ENCODE data around the gene ALG3. TPM values are rescaled to one million over a fixed set of nuclear protein-coding genes. Genes with fewer than 3 reads are reported as not detected.

Gene ALG3
- total RNA-seq, 1 donor from 2014 or later = 73.7 TPM

DNA sequence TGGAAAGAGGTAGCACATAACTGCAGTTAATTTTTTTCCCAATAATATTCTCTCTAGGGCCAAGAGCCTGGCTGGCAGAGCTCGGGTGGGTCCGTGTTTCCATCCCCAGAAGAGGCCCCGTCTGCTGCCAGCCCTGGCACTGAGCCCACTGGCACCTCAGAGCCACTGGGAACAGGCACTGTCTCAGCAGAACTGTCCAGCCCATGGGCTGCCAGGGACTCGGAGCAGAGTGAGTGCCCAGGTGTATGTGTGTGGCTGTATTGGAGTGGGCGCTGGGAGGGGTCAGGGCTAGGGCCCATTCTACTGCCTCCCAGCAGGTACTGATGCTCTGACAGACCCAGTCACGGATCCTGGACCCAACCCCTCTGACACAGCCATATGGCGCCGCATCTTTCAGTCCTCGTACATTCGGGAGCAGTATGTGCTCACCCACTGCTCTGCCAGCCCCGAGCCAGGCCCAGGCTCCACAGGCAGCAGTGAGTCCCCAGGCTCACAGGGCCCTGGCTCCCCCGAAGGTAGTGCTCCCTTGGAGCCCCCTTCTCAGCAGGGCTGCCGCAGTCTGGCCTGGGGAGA is 10.4 kb downstream of the ALG3 start:
- peaks cover 15% of the 10 kb centered on the region for H3K27me3 ChIP-seq (ENCODE audit: control insufficient read depth, insufficient read depth, low read length)
- H3K36me3 ChIP-seq (ENCODE audit: control insufficient read depth, insufficient read depth, low read length) = no peaks in the 10 kb centered on the region
- no peak for DNase-seq (ENCODE audit: low read depth)
- TF ChIP-seq, protein P1, sequence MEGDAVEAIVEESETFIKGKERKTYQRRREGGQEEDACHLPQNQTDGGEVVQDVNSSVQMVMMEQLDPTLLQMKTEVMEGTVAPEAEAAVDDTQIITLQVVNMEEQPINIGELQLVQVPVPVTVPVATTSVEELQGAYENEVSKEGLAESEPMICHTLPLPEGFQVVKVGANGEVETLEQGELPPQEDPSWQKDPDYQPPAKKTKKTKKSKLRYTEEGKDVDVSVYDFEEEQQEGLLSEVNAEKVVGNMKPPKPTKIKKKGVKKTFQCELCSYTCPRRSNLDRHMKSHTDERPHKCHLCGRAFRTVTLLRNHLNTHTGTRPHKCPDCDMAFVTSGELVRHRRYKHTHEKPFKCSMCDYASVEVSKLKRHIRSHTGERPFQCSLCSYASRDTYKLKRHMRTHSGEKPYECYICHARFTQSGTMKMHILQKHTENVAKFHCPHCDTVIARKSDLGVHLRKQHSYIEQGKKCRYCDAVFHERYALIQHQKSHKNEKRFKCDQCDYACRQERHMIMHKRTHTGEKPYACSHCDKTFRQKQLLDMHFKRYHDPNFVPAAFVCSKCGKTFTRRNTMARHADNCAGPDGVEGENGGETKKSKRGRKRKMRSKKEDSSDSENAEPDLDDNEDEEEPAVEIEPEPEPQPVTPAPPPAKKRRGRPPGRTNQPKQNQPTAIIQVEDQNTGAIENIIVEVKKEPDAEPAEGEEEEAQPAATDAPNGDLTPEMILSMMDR (IDR thresholded peaks at IDR 0.05; ENCODE audit: insufficient read depth, low read length, poor library complexity, severe bottlenecking) = no peak
- H3K4me3 ChIP-seq (ENCODE audit: low read depth, low read length) = no peak overlapping the region

DNA sequence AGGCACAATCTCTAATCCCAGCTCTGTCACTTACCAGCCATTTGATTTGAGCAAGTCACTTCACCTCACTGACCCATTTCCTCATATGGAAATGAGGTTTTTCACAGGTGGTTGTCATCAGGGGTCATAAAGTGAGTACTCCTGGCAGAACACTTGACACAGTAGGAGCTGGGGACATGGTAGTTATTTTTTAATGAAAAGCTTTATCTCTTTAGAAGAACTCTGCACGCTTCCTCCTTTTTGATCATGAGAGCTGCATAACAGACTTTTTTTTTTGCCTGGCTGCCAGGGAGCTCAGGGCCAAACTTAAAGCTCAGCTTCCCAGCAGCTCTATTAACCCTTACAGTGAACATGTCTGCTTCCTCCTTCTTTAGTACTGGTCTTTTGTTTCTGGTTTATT is 11.0 kb downstream of the ALG3 start:
- Histone ChIP-seq H3K27me3 (ENCODE audit: control insufficient read depth, insufficient read depth, low read length) (peaks cover 15% of the 10 kb centered on the region), H3K36me3 (ENCODE audit: control insufficient read depth, insufficient read depth, low read length) (no peaks in the 10 kb centered on the region), H3K4me3 (ENCODE audit: low read depth, low read length) (no peak overlapping the region)
- DNase-seq (ENCODE audit: low read depth) = no peak
- TF ChIP-seq, protein P1 (IDR thresholded peaks at IDR 0.05; ENCODE audit: insufficient read depth, low read length, poor library complexity, severe bottlenecking) = no peak

DNA sequence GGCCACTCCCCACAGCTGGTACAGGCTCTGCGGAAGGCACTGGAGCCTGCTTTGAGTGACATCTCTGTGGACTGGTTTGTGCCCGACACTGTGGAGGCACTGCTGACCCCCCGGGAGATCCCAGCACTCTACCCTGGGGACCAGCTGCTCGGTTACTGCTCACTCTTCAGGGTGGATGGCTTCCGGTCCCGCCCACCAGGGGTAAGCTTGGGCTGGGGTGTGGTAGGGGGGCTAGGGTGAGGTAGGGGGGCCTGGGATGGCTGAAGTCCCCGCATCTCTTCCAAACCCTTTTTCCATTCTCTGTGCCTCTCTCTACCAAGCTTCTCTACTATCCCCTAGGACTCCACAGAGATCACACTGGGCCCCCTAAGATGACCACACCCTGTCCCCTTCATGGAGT is 11.6 kb downstream of the ALG3 start:
- Histone ChIP-seq H3K36me3 (ENCODE audit: control insufficient read depth, insufficient read depth, low read length) (no peaks in the 10 kb centered on the region), H3K4me3 (ENCODE audit: low read depth, low read length) (no peak overlapping the region), H3K27me3 (ENCODE audit: control insufficient read depth, insufficient read depth, low read length) (peaks cover 19% of the 10 kb centered on the region)
- TF ChIP-seq, protein P1 (IDR thresholded peaks at IDR 0.05; ENCODE audit: insufficient read depth, low read length, poor library complexity, severe bottlenecking) = no peak
- no peak for DNase-seq (ENCODE audit: low read depth)

DNA sequence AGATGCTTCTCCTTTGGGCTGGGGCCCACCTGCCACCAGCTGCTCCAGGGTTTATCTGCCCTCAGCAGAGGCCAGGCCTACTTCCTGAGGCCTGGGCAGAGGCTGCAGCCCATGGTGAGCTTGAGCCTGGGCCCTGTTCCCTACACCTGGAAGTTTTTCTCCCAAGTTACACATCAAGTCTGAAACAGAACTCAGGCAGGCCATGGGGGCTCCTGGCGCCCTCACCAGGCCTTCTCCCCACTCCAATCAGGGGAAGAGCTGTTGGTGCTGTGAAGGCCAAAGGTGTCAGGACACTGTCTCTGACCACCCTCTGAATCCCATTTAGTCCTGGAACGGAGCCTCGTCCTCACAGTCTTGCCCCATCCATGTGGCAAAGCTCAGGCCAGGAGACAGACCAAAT is 12.1 kb downstream of the ALG3 start:
- TF ChIP-seq, protein P1 (IDR thresholded peaks at IDR 0.05; ENCODE audit: insufficient read depth, low read length, poor library complexity, severe bottlenecking) = no peak
- peaks cover 23% of the 10 kb centered on the region for H3K27me3 ChIP-seq (ENCODE audit: control insufficient read depth, insufficient read depth, low read length)
- no peaks in the 10 kb centered on the region for H3K36me3 ChIP-seq (ENCODE audit: control insufficient read depth, insufficient read depth, low read length)
- no peak overlapping the region for H3K4me3 ChIP-seq (ENCODE audit: low read depth, low read length)
- no peak for DNase-seq (ENCODE audit: low read depth)

DNA sequence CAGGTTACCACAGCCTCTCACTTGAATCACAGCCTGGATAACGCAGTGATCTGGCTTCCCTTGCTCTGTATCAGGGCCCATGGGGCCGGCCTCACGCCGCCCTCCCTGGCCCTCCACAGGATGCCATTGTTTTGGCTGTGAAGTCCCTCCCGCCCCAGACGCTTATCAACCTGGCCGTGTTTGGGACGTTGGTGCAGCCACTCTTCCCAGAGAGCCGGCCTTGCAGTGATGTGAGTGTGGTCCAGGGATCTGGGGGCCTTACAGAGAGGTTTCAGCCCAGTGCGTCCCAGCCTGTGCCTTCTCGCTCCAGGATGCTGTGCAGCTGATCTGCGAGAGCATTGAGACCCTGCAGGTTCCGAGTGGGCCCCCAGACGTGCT is 12.7 kb downstream of the ALG3 start:
- Histone ChIP-seq H3K36me3 (ENCODE audit: control insufficient read depth, insufficient read depth, low read length) (no peaks in the 10 kb centered on the region), H3K27me3 (ENCODE audit: control insufficient read depth, insufficient read depth, low read length) (peaks cover 24% of the 10 kb centered on the region), H3K4me3 (ENCODE audit: low read depth, low read length) (no peak overlapping the region)
- TF ChIP-seq, protein P1 (IDR thresholded peaks at IDR 0.05; ENCODE audit: insufficient read depth, low read length, poor library complexity, severe bottlenecking) = no peak
- no peak for DNase-seq (ENCODE audit: low read depth)

DNA sequence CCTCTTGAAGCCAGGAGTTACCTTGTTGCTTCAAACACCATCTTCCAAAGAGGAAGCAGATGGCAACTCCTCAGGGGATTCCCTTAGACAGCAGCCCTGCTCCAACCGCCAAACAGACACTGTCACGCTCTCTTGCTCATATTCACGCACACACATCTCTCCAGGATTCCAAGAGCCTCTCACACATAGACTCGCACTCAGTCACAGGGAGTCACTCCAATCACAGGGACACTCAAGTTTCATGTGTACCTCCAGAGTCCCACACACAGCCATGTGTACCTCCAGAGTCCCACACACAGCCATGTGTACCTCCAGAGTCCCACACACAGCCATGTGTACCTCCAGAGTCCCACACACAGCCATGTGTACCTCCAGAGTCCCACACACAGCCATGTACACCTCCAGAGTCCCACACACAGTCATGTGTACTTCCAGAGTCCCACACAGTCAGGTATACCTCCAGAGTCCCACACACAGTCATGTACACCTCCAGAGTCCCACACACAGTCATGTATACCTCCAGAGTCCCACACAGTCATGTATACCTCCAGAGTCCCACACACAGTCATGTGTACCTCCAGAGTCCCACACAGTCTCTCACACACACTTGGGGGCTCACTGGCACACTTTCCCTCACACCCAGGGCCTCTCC is 13.3 kb downstream of the ALG3 start:
- Histone ChIP-seq H3K27me3 (ENCODE audit: control insufficient read depth, insufficient read depth, low read length) (peaks cover 24% of the 10 kb centered on the region), H3K36me3 (ENCODE audit: control insufficient read depth, insufficient read depth, low read length) (no peaks in the 10 kb centered on the region), H3K4me3 (ENCODE audit: low read depth, low read length) (no peak overlapping the region)
- TF ChIP-seq, protein P1 (IDR thresholded peaks at IDR 0.05; ENCODE audit: insufficient read depth, low read length, poor library complexity, severe bottlenecking) = no peak
- no peak for DNase-seq (ENCODE audit: low read depth)
